Kidney (tissue), 14 donors: ENCODE measurements around the gene MED16. TPM values are rescaled to one million over a fixed set of nuclear protein-coding genes. Genes with fewer than 3 reads are reported as not detected.
A peak's percentile ranks its signal among the peaks of the same experiment; 100 is the strongest.

Experiments
- DNase-seq, 5 donors: peaks; one replicate each; pipeline ENCODE4 v3.0.0-alpha.2; 2013 to 2020
- FAIRE-seq: peaks from 2 replicates; lab custom pipeline; 2012; peaks lifted over from hg19 to GRCh38; lab: Jason Lieb, UNC
- H3K27ac ChIP-seq, 2 donors: one replicate each; pipeline ENCODE4 v1.7.0; 2013; ENCODE audit warnings: low read depth in 2 of 2, low read length in 2 of 2, inconsistent platforms in 1 of 2
- H3K27me3 ChIP-seq: one replicate; pipeline ENCODE4 v1.7.1; 2013; ENCODE audit warnings: low read length, inconsistent platforms; ENCODE audit not compliant: control insufficient read depth, insufficient read depth
- H3K36me3 ChIP-seq, 3 donors: one replicate each; pipeline versions ENCODE4 v1.7.0 to v1.7.1; 2013; ENCODE audit warnings: low read length in 3 of 3, control low read depth in 1 of 3, inconsistent platforms in 1 of 3; ENCODE audit not compliant: insufficient read depth in 3 of 3, control insufficient read depth in 2 of 3
- H3K4me1 ChIP-seq, 3 donors: one replicate each; pipeline versions ENCODE4 v1.7.0 to v1.7.1; 2013; ENCODE audit warnings: low read length in 3 of 3, inconsistent platforms in 1 of 3, low read depth in 1 of 3; ENCODE audit not compliant: control insufficient read depth in 2 of 3, insufficient read depth in 2 of 3
- H3K4me3 ChIP-seq, 3 donors: one replicate each; pipeline versions ENCODE4 v1.7.0 to v1.8.1; 2013; ENCODE audit warnings: low read length in 3 of 3, control low read depth in 1 of 3, inconsistent platforms in 1 of 3
- H3K9ac ChIP-seq, 3 donors: one replicate each; pipeline versions ENCODE4 v1.7.0 to v1.7.1; 2013; ENCODE audit warnings: low read length in 3 of 3, control low read depth in 1 of 3, inconsistent platforms in 1 of 3
- H3K9me3 ChIP-seq, 3 donors: one replicate each; pipeline versions ENCODE4 v1.7.0 to v1.7.1; 2013; ENCODE audit warnings: low read length in 3 of 3, control low read depth in 1 of 3, inconsistent platforms in 1 of 3; ENCODE audit not compliant: control insufficient read depth in 2 of 3, insufficient read depth in 1 of 3
- CTCF ChIP-seq: IDR thresholded peaks from 3 replicates; pipeline ENCODE4 v1.5.1; 2012; ENCODE audit warnings: mild to moderate bottlenecking, moderate library complexity, borderline replicate concordance; ENCODE audit not compliant: insufficient read depth; ENCODE audit errors: extremely low read depth
- intact Hi-C: fragments of 100-400 bp; cut with DNase I; formaldehyde crosslinking; loops from one replicate; pipeline ENCODE4 v1.11.1; 2022
- polyA plus RNA-seq: library from polyadenylated mRNA; stranded (reverse); fragments of 350-450 nt; fragmentation: Illumina TruSeq; extraction: RNeasy Lipid Tissue Mini Kit (QIAGEN cat#74804); gene quantifications from one replicate; pipeline ENCODE4 v1.2.3, GENCODE V29; 2014; ENCODE audit warnings: low read depth, low replicate concordance; ENCODE audit not compliant: insufficient read depth
- total RNA-seq: library from RNA; stranded (reverse); fragmentation: NEBNext Ultra II Directional; extraction: Animal tissue kit (Norgen Biotek cat#: 25700); gene quantifications from one replicate; pipeline ENCODE4 v1.2.1, GENCODE V29; 2021
- donor health status: control.
- donor health status: control.
- donor health status: control.
- donor health status: control.
- donor health status: control.
- donor health status: DM: yes; HTN: yes; CAD: no.
- donor health status: Normal renal cell carcinoma (clear cell type).

MED16 gene
- total and polyA plus RNA-seq, 2 donors from 2014 or later: 56.5 to 72.1 TPM

GRCh38 chr19:929203-929890 is 36.4 kb upstream of the MED16 start:
- no peaks in the 10 kb centered on the region for H3K9me3 ChIP-seq
- no peaks in the 10 kb centered on the region for H3K36me3 ChIP-seq
- H3K4me3 ChIP-seq: no peak overlapping the region
- peak in 1 of 5 donors; percentile 71 for DNase-seq
- H3K27me3 ChIP-seq: no peaks in the 10 kb centered on the region
- H3K4me1 ChIP-seq: peaks cover 0 to 12% (median 0%) of the 10 kb centered on the region in 3 donors
- H3K9ac ChIP-seq: no peak overlapping the region
- TF ChIP-seq CTCF: no peak
- no peak for FAIRE-seq
- no peak overlapping the region for H3K27ac ChIP-seq
- intact Hi-C loops: loop anchor here (5.0 kb wide), 1 partner anchor 53 kb away; the partner anchor contains the start of gene WDR18

GRCh38 chr19:928471-929202 is 35.6 kb upstream of the MED16 start:
- H3K27ac ChIP-seq: no peak overlapping the region
- intact Hi-C loops: loop anchor here (5.0 kb wide), 1 partner anchor 54 kb away; the partner anchor contains the start of gene WDR18

GRCh38 chr19:927780-928401 is 34.9 kb upstream of the MED16 start:
- intact Hi-C loops: loop anchor here (5.0 kb wide), 1 partner anchor 54 kb away; the partner anchor contains the start of gene WDR18
- FAIRE-seq (no peak), DNase-seq (peak in 2 of 5 donors; percentile 73 to 75)
- Histone ChIP-seq H3K4me3 (no peak overlapping the region), H3K27ac (peak overlapping the region; percentile 32 to 60), H3K36me3 (no peaks in the 10 kb centered on the region), H3K27me3 (no peaks in the 10 kb centered on the region), H3K4me1 (peaks cover 0 to 10% (median 0%) of the 10 kb centered on the region in 3 donors), H3K9ac (peak overlapping the region in 1 of 3 donors; percentile 26), H3K9me3 (no peaks in the 10 kb centered on the region)
- TF ChIP-seq CTCF: no peak

More at GRCh38 chr19:928471-929202, 35.6 kb upstream of the MED16 start:
- H3K9ac ChIP-seq: no peak overlapping the region
- peak in 2 of 5 donors; percentile 60 to 78 for DNase-seq
- H3K36me3 ChIP-seq: no peaks in the 10 kb centered on the region
- no peaks in the 10 kb centered on the region for H3K9me3 ChIP-seq
- TF ChIP-seq CTCF: no peak
- H3K4me1 ChIP-seq: peaks cover 0 to 10% (median 0%) of the 10 kb centered on the region in 3 donors
- H3K27me3 ChIP-seq: no peaks in the 10 kb centered on the region
- no peak overlapping the region for H3K4me3 ChIP-seq
- FAIRE-seq: no peak
